K562 (cell line): ENCODE results near the gene DBNDD1. TPM values are rescaled to one million over a fixed set of nuclear protein-coding genes. Genes with fewer than 3 reads are reported as not detected.

Source experiments
- ATF1 ChIP-seq, 2 experiments: fragments of 450-650 bp in 1 of 2; IDR thresholded peaks; 2 replicates each; pipeline ENCODE4 v1.6.1; 2016; ENCODE audit warnings: missing compliant biosample characterization in 1 of 2, missing genetic modification characterization in 1 of 2
- CHCHD3 ChIP-seq: fragments of 250-450 bp; sonication (Bioruptor Pico); IDR thresholded peaks from 2 replicates; pipeline ENCODE4 v2.1.2; 2022; ENCODE audit warnings: mild to moderate bottlenecking
- CREB1 ChIP-seq, 2 experiments: sonication (generic) in 1 of 2; formaldehyde crosslinking in 1 of 2; IDR thresholded peaks; 2 replicates each; pipeline versions ENCODE4 v1.6.1 to v1.8.0; 2012 to 2022; ENCODE audit warnings: inconsistent platforms in 1 of 2, mild to moderate bottlenecking in 1 of 2, missing genetic modification reagents in 1 of 2, moderate library complexity in 1 of 2
- DIDO1 ChIP-seq: fragments of 450-650 bp; IDR thresholded peaks from 2 replicates; pipeline ENCODE4 v1.6.1; 2016; ENCODE audit warnings: low read depth, missing biosample characterization, missing genetic modification characterization
- ESRRA ChIP-seq: fragments of 450-650 bp; IDR thresholded peaks from 2 replicates; pipeline ENCODE4 v1.6.1; 2014; ENCODE audit warnings: low read depth, mild to moderate bottlenecking, moderate library complexity, borderline replicate concordance
- MBD2 ChIP-seq: sonication (generic); IDR thresholded peaks from 2 replicates; pipeline ENCODE4 v1.6.1; 2016; ENCODE audit warnings: low read depth, borderline replicate concordance
- NCOR1 ChIP-seq: fragments of 450-650 bp; IDR thresholded peaks from 2 replicates; pipeline ENCODE4 v1.6.1; 2016; ENCODE audit warnings: mild to moderate bottlenecking, moderate library complexity
- NR2C2 ChIP-seq, 2 experiments: fragments of 200-800 bp in 1 of 2; sonication (Bioruptor generic) in 1 of 2; sonication (generic) in 1 of 2; formaldehyde crosslinking in 1 of 2; IDR thresholded peaks; 2 replicates each; pipeline versions ENCODE4 v1.6.1 to v1.8.0; 2016 to 2022; ENCODE audit warnings: mild to moderate bottlenecking in 1 of 2, missing compliant biosample characterization in 1 of 2, missing genetic modification characterization in 1 of 2, missing genetic modification reagents in 1 of 2
- POLR2G ChIP-seq: fragments of 200-400 bp; formaldehyde crosslinking; IDR thresholded peaks from 2 replicates; pipeline ENCODE4 v1.6.1; 2017; ENCODE audit warnings: low read depth, mild to moderate bottlenecking, antibody characterized with exemption, low read length, moderate library complexity
- TAF1 ChIP-seq: IDR thresholded peaks from 2 replicates; pipeline ENCODE4 v1.6.1; 2011; ENCODE audit warnings: mild to moderate bottlenecking, low read length, moderate library complexity; ENCODE audit not compliant: insufficient read depth, control insufficient read depth, severe bottlenecking; ENCODE audit errors: extremely low read depth
- TBP ChIP-seq: optimal IDR thresholded peaks from 2 replicates; pipeline ENCODE3; 2011; ENCODE audit warnings: low read depth, low read length, improper control_type of control experiment
- ZFX ChIP-seq: sonication (generic); formaldehyde crosslinking; IDR thresholded peaks from 2 replicates; pipeline ENCODE4 v1.8.0; 2022; ENCODE audit warnings: mild to moderate bottlenecking, missing genetic modification reagents, moderate library complexity
- ZNF140 ChIP-seq: fragments of 250-450 bp; sonication (Bioruptor Pico); IDR thresholded peaks from 2 replicates; pipeline ENCODE4 v1.8.0; 2021; ENCODE audit warnings: moderate library complexity, mild to moderate bottlenecking, inconsistent platforms
- polyA plus RNA-seq, 8 experiments: library from polyadenylated mRNA; depleted of rRNA in 4 of 8; stranded (reverse) in 5 of 8; unstranded in 3 of 8; fragments of >200 nt; fragmentation: Nextera tagmentation in 2 of 8; fragmentation: Illumina TruSeq in 1 of 8; extraction: Ambion mirVana in 2 of 8; extraction: Trizol in 1 of 8; gene quantifications; 2 replicates each; pipeline versions ENCODE4 v1.2.1 to v1.2.3, GENCODE V29; 2011 to 2014; ENCODE audit warnings: inconsistent platforms in 1 of 8, missing spikeins in 1 of 8
- total RNA-seq, 7 experiments: library from RNA; depleted of rRNA in 6 of 7; stranded (reverse); fragments of >200 nt in 6 of 7; fragmentation: Illumina TruSeq in 2 of 7; extraction: Trizol in 2 of 7; gene quantifications; 2 replicates each; pipeline versions ENCODE4 v1.2.1 to v1.2.3, GENCODE V29; 2011 to 2021; ENCODE audit warnings: low replicate concordance in 1 of 7
- TF ChIP-seq, protein P1 (sequence below): fragments of 450-650 bp; IDR thresholded peaks from 2 replicates; pipeline ENCODE4 v1.6.1; 2017; ENCODE audit warnings: mild to moderate bottlenecking, moderate library complexity
- TF ChIP-seq, protein P2 (sequence below): fragments of 450-650 bp; IDR thresholded peaks from 2 replicates; pipeline ENCODE4 v1.6.1; 2017; ENCODE audit warnings: antibody characterized with exemption, mild to moderate bottlenecking
- TF ChIP-seq, protein P3 (sequence below): fragments of 450-650 bp; conservative IDR thresholded peaks from 2 replicates; pipeline ENCODE4 v1.6.1; 2016; ENCODE audit warnings: missing genetic modification characterization, low read depth, mild to moderate bottlenecking, control low read depth, missing compliant biosample characterization
- TF ChIP-seq, protein P4 (sequence below): IDR thresholded peaks from 2 replicates; pipeline ENCODE4 v1.6.1; 2016; ENCODE audit warnings: missing genetic modification characterization, missing compliant biosample characterization

The DBNDD1 gene
- total and polyA plus RNA-seq, 9 of the 15 experiments (the other 6 are each of a cell fraction or from before 2014, with no cell fraction given), result 0.55 to 13.0 (median 5.8) TPM

DNA sequence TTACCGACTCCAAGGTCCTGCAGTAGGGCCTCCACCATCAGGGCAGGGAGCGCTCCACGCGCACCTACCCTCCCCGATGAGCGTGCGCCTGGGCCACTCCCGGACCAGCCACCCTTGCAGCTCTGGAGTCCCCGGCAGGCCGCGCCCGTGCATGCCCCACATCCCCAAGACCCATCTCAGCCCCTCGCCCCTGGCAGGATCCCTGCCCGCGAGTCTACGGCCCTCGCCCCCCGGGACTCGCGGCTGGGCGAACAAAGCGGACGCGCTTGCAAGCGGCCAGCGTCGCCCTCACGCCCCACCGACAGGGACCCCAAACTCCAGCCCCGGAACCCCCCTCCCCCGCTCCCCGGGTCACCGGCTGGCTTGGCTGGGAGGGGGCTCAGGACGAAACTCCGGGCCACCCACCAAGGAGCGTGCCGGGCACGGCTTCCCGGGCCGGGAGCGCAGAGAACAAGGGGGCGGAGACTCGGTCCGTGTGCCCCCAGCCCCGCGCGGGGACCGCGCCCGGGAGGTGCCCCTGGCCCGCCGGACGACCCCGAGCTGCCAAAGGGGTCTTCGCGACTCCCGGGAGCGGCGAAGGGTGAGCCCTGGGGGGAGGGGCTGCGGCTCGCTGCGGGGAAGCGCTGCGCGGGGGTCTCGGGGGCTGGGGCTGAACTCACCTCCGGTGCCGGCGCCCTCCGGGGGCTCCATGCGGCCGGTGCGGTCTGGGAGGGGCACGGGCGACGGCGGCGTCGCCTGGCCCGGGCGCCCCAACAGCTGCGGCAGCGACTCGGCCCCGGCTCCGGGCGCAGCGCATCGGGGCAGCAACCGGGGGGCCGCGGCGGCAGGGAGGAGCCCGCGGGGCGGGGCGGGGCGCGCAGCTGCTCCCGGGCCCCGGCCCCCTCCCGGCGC lies at the start of gene DBNDD1 (continued):
- TF ChIP-seq, protein P1, sequence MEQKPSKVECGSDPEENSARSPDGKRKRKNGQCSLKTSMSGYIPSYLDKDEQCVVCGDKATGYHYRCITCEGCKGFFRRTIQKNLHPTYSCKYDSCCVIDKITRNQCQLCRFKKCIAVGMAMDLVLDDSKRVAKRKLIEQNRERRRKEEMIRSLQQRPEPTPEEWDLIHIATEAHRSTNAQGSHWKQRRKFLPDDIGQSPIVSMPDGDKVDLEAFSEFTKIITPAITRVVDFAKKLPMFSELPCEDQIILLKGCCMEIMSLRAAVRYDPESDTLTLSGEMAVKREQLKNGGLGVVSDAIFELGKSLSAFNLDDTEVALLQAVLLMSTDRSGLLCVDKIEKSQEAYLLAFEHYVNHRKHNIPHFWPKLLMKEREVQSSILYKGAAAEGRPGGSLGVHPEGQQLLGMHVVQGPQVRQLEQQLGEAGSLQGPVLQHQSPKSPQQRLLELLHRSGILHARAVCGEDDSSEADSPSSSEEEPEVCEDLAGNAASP, result no peak
- TF ChIP-seq CREB1 (IDR thresholded peaks at IDR 0.05) (no peak), CREB1 (CRISPR knock-in tag; IDR thresholded peaks at IDR 0.05) (no peak), TBP (no peak), TAF1 (no peak), ATF1 (CRISPR knock-in tag; IDR thresholded peaks at IDR 0.05) (no peak), ATF1 (tag; IDR thresholded peaks at IDR 0.05) (no peak), DIDO1 (tag) (no peak), NR2C2 (CRISPR knock-in tag; IDR thresholded peaks at IDR 0.05) (no peak), NR2C2 (tag; IDR thresholded peaks at IDR 0.05) (no peak), POLR2G (peak; percentile 42; the same call in 1 of the 2 replicates), ZNF140 (CRISPR knock-in tag) (no peak), NCOR1 (no peak), ESRRA (no peak), CHCHD3 (CRISPR knock-in tag) (no peak), ZFX (CRISPR knock-in tag) (no peak; the same call in 1 of the 2 replicates), MBD2 (no peak)
- TF ChIP-seq, protein P2, sequence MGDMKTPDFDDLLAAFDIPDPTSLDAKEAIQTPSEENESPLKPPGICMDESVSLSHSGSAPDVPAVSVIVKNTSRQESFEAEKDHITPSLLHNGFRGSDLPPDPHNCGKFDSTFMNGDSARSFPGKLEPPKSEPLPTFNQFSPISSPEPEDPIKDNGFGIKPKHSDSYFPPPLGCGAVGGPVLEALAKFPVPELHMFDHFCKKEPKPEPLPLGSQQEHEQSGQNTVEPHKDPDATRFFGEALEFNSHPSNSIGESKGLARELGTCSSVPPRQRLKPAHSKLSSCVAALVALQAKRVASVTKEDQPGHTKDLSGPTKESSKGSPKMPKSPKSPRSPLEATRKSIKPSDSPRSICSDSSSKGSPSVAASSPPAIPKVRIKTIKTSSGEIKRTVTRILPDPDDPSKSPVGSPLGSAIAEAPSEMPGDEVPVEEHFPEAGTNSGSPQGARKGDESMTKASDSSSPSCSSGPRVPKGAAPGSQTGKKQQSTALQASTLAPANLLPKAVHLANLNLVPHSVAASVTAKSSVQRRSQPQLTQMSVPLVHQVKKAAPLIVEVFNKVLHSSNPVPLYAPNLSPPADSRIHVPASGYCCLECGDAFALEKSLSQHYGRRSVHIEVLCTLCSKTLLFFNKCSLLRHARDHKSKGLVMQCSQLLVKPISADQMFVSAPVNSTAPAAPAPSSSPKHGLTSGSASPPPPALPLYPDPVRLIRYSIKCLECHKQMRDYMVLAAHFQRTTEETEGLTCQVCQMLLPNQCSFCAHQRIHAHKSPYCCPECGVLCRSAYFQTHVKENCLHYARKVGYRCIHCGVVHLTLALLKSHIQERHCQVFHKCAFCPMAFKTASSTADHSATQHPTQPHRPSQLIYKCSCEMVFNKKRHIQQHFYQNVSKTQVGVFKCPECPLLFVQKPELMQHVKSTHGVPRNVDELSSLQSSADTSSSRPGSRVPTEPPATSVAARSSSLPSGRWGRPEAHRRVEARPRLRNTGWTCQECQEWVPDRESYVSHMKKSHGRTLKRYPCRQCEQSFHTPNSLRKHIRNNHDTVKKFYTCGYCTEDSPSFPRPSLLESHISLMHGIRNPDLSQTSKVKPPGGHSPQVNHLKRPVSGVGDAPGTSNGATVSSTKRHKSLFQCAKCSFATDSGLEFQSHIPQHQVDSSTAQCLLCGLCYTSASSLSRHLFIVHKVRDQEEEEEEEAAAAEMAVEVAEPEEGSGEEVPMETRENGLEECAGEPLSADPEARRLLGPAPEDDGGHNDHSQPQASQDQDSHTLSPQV, result no peak
- TF ChIP-seq, protein P3, sequence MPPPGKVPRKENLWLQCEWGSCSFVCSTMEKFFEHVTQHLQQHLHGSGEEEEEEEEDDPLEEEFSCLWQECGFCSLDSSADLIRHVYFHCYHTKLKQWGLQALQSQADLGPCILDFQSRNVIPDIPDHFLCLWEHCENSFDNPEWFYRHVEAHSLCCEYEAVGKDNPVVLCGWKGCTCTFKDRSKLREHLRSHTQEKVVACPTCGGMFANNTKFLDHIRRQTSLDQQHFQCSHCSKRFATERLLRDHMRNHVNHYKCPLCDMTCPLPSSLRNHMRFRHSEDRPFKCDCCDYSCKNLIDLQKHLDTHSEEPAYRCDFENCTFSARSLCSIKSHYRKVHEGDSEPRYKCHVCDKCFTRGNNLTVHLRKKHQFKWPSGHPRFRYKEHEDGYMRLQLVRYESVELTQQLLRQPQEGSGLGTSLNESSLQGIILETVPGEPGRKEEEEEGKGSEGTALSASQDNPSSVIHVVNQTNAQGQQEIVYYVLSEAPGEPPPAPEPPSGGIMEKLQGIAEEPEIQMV (tag), result no peak
- TF ChIP-seq, protein P4, sequence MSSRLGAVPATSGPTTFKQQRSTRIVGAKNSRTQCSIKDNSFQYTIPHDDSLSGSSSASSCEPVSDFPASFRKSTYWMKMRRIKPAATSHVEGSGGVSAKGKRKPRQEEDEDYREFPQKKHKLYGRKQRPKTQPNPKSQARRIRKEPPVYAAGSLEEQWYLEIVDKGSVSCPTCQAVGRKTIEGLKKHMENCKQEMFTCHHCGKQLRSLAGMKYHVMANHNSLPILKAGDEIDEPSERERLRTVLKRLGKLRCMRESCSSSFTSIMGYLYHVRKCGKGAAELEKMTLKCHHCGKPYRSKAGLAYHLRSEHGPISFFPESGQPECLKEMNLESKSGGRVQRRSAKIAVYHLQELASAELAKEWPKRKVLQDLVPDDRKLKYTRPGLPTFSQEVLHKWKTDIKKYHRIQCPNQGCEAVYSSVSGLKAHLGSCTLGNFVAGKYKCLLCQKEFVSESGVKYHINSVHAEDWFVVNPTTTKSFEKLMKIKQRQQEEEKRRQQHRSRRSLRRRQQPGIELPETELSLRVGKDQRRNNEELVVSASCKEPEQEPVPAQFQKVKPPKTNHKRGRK (tag), result no peak
